HCT116 (cell line): ENCODE measurements around the gene FSIP1. TPM values are rescaled to one million over a fixed set of nuclear protein-coding genes. Genes with fewer than 3 reads are reported as not detected.

Experiments
- ATAC-seq: fragments of 200-7000 bp; cut with Tn5 transposase; 2 replicates; pipeline ENCODE4 v1.9.1; 2020; ENCODE audit warnings: mild to moderate bottlenecking, moderate library complexity
- BruUV-seq: library from RNA; stranded (reverse); fragments of 400-500 nt; replicated peaks from 2 replicates; lab custom pipeline; 2021; lab: Mats Ljungman, UMichigan
- CTCF ChIA-PET: fragments of 300-600 bp; sonication (Branson Sonifier 250); formaldehyde crosslinking; loops from one replicate; lab custom pipeline; 2021; ENCODE audit warnings: antibody characterized with exemption; lab: Charles Lee
- POLR2A ChIA-PET: fragments of 300-600, 350-600 bp; sonication (Branson Sonifier 250); formaldehyde crosslinking; loops from one replicate; lab custom pipeline; 2021; ENCODE audit warnings: antibody characterized with exemption; lab: Charles Lee
- RAD21 ChIA-PET, 2 experiments: fragments of 300-600 bp; sonication (Branson Sonifier 250); formaldehyde crosslinking; loops; one replicate each; lab custom pipeline; 2023; ENCODE audit warnings: low total read pairs in 2 of 2; ENCODE audit not compliant: uncharacterized antibody in 2 of 2, unreplicated experiment in 2 of 2, low non-redundant PET in 1 of 2; lab: Charles Lee
- DNase-seq: peaks from one replicate; pipeline ENCODE4 v3.0.0-alpha.2; 2010; ENCODE audit warnings: low read depth, low spot score
- H2AFZ ChIP-seq: fragments of 200-600 bp; shearing (Covaris generic), sonication (generic); 2 replicates; pipeline ENCODE4 v1.6.1; 2017; ENCODE audit warnings: low read depth, mixed run types, mixed read lengths, antibody characterized with exemption, low read length; ENCODE audit not compliant: poor library complexity, severe bottlenecking
- H3K27ac ChIP-seq: 2 replicates; pipeline ENCODE4 v1.5.1; 2012; ENCODE audit warnings: low read depth, low read length
- H3K27me3 ChIP-seq: fragments of 200-600 bp; sonication (generic); 2 replicates; pipeline ENCODE4 v1.6.1; 2016; ENCODE audit warnings: mixed run types, low read length, mixed read lengths; ENCODE audit not compliant: insufficient read depth
- H3K36me3 ChIP-seq, 2 experiments: fragments of 200-500 bp in 1 of 2; fragments of 200-600 bp in 1 of 2; sonication (Bioruptor generic) in 1 of 2; sonication (generic) in 1 of 2; 2 replicates each; pipeline versions ENCODE4 v1.5.1 to v1.6.1; 2014 to 2016; ENCODE audit warnings: low read length in 2 of 2, inconsistent platforms in 1 of 2, mixed read lengths in 1 of 2, mixed run types in 1 of 2; ENCODE audit not compliant: insufficient read depth in 2 of 2, control insufficient read depth in 1 of 2
- H3K4me1 ChIP-seq, 2 experiments: fragments of 200-600 bp in 1 of 2; sonication (generic) in 1 of 2; 2 replicates each; pipeline versions ENCODE4 v1.5.1 to v1.6.1; 2012 to 2017; ENCODE audit warnings: low read length in 2 of 2, inconsistent platforms in 1 of 2, mild to moderate bottlenecking in 1 of 2, mixed read lengths in 1 of 2, mixed run types in 1 of 2, moderate library complexity in 1 of 2; ENCODE audit not compliant: insufficient read depth in 2 of 2, control insufficient read depth in 1 of 2
- H3K4me2 ChIP-seq: fragments of 200-600 bp; sonication (generic); 2 replicates; pipeline ENCODE4 v1.6.1; 2017; ENCODE audit warnings: mixed run types, low read length, mixed read lengths
- H3K4me3 ChIP-seq, 2 experiments: fragments of 200-600 bp in 1 of 2; sonication (generic) in 1 of 2; replicated peaks in 1 of 2; 2 replicates each; pipeline ENCODE4 v1.5.1; 2011 to 2016; ENCODE audit warnings: low read length in 2 of 2, control low read depth in 1 of 2, low read depth in 1 of 2, mild to moderate bottlenecking in 1 of 2, mixed read lengths in 1 of 2, mixed run types in 1 of 2
- H3K79me2 ChIP-seq: fragments of 200-600 bp; sonication (generic); 2 replicates; pipeline ENCODE4 v1.6.1; 2017; ENCODE audit warnings: mild to moderate bottlenecking, mixed run types, low read length, moderate library complexity, mixed read lengths; ENCODE audit not compliant: insufficient read depth
- H3K9ac ChIP-seq: fragments of 200-600 bp; sonication (generic); 2 replicates; pipeline ENCODE4 v1.6.1; 2016; ENCODE audit warnings: low read length, mixed read lengths
- H3K9me2 ChIP-seq: fragments of 200-600 bp; sonication (generic), shearing (Covaris generic); 2 replicates; pipeline ENCODE4 v1.6.1; 2017; ENCODE audit warnings: mixed run types, mild to moderate bottlenecking, moderate library complexity; ENCODE audit not compliant: insufficient read depth
- H3K9me3 ChIP-seq, 2 experiments: fragments of 200-500 bp in 1 of 2; fragments of 200-600 bp in 1 of 2; sonication (Bioruptor generic) in 1 of 2; sonication (generic) in 1 of 2; 2 replicates each; pipeline ENCODE4 v1.6.1; 2014 to 2017; ENCODE audit warnings: low read length in 2 of 2, mixed read lengths in 2 of 2, inconsistent platforms in 1 of 2, low read depth in 1 of 2, mild to moderate bottlenecking in 1 of 2, mixed run types in 1 of 2, moderate library complexity in 1 of 2; ENCODE audit not compliant: control insufficient read depth in 1 of 2, insufficient read depth in 1 of 2
- H4K20me1 ChIP-seq: fragments of 200-600 bp; sonication (generic), shearing (Covaris generic); 2 replicates; pipeline ENCODE4 v1.6.1; 2017; ENCODE audit warnings: mixed run types, mild to moderate bottlenecking, moderate library complexity; ENCODE audit not compliant: insufficient read depth
- EGR1 ChIP-seq: IDR thresholded peaks from 2 replicates; pipeline ENCODE4 v1.6.1; 2012; ENCODE audit warnings: low read depth
- ELF1 ChIP-seq: IDR thresholded peaks from 2 replicates; pipeline ENCODE4 v1.6.1; 2012; ENCODE audit warnings: low read depth, borderline replicate concordance
- EZH2 ChIP-seq: fragments of 200-600 bp; sonication (generic); IDR thresholded peaks from 2 replicates; pipeline ENCODE4 v1.6.1; 2017; ENCODE audit warnings: antibody characterized with exemption, mixed run types
- POLR2AphosphoS5 ChIP-seq: IDR thresholded peaks from 2 replicates; pipeline ENCODE4 v1.6.1; 2011; ENCODE audit warnings: mild to moderate bottlenecking, low read depth, low read length, moderate library complexity
- SRF ChIP-seq: IDR thresholded peaks from 2 replicates; pipeline ENCODE4 v1.6.1; 2012; ENCODE audit warnings: low read depth
- intact Hi-C: fragments of 100-400 bp; cut with micrococcal nuclease; formaldehyde crosslinking; loops from 2 replicates; pipeline ENCODE4 v1.10.0; 2022
- total RNA-seq: library from RNA; stranded (reverse); gene quantifications from one replicate; pipeline ENCODE4 v1.2.1, GENCODE V29; 2021; ENCODE audit not compliant: unreplicated experiment
- TF ChIP-seq, protein P1 (sequence below): IDR thresholded peaks from 2 replicates; pipeline ENCODE4 v1.6.1; 2012
- TF ChIP-seq, protein P2 (sequence below): IDR thresholded peaks from 2 replicates; pipeline ENCODE4 v1.6.1; 2012; ENCODE audit warnings: low read depth

The FSIP1 gene
- total RNA-seq, 1 experiment from 2014 or later = 0.42 TPM

DNA sequence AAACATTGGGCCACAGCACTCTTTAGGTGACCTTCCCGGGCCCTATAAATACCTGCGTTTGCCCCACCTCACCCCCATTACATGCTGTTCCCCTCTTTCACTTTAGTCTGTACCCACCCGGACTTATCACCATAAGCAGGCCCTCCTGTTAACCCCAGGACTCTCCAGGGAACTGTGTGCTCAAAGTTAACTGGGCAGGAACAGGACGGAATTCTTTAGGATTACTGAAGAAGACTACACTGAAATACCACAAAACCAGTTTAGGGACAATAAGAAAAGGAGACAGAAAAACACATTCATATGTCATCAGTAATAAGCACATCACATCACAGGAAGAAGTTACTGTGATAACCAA, 45.5 kb downstream of the FSIP1 start:
- no peak overlapping the region for H3K4me2 ChIP-seq
- no peaks in the 10 kb centered on the region for H3K36me3 ChIP-seq
- H3K9me2 ChIP-seq = no peaks in the 10 kb centered on the region
- POLR2A ChIA-PET = no interaction called here
- intact Hi-C loops = no loop called here
- H3K27ac ChIP-seq = no peak overlapping the region
- no peaks in the 10 kb centered on the region for H3K4me1 ChIP-seq
- no peak for TF ChIP-seq ELF1
- TF ChIP-seq POLR2AphosphoS5 = no peak
- no peak for TF ChIP-seq SRF
- TF ChIP-seq, protein P1, sequence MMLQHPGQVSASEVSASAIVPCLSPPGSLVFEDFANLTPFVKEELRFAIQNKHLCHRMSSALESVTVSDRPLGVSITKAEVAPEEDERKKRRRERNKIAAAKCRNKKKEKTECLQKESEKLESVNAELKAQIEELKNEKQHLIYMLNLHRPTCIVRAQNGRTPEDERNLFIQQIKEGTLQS = no peak
- no peak for TF ChIP-seq EGR1
- TF ChIP-seq, protein P2, sequence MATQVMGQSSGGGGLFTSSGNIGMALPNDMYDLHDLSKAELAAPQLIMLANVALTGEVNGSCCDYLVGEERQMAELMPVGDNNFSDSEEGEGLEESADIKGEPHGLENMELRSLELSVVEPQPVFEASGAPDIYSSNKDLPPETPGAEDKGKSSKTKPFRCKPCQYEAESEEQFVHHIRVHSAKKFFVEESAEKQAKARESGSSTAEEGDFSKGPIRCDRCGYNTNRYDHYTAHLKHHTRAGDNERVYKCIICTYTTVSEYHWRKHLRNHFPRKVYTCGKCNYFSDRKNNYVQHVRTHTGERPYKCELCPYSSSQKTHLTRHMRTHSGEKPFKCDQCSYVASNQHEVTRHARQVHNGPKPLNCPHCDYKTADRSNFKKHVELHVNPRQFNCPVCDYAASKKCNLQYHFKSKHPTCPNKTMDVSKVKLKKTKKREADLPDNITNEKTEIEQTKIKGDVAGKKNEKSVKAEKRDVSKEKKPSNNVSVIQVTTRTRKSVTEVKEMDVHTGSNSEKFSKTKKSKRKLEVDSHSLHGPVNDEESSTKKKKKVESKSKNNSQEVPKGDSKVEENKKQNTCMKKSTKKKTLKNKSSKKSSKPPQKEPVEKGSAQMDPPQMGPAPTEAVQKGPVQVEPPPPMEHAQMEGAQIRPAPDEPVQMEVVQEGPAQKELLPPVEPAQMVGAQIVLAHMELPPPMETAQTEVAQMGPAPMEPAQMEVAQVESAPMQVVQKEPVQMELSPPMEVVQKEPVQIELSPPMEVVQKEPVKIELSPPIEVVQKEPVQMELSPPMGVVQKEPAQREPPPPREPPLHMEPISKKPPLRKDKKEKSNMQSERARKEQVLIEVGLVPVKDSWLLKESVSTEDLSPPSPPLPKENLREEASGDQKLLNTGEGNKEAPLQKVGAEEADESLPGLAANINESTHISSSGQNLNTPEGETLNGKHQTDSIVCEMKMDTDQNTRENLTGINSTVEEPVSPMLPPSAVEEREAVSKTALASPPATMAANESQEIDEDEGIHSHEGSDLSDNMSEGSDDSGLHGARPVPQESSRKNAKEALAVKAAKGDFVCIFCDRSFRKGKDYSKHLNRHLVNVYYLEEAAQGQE = no peak
- TF ChIP-seq EZH2 = no peak
- no peak overlapping the region for H3K9ac ChIP-seq
- no peaks in the 10 kb centered on the region for H3K79me2 ChIP-seq
- CTCF ChIA-PET = interaction anchor here (2.4 kb wide), 1 partner anchor 20 kb away, joined by 9 read pairs; no protein-coding TSS in a partner anchor
- BruUV-seq = no TSS peak
- RAD21 ChIA-PET = no interaction called here
- no peak for ATAC-seq
- H4K20me1 ChIP-seq = no peaks in the 10 kb centered on the region
- H2AFZ ChIP-seq = no peak overlapping the region
- no peak for DNase-seq
- no peaks in the 10 kb centered on the region for H3K27me3 ChIP-seq
- no peak overlapping the region for H3K4me3 ChIP-seq
- H3K9me3 ChIP-seq = no peaks in the 10 kb centered on the region
